GM04504 (cell line): Measurements from ENCODE around the gene IGF2BP1.
"Not testable (repeated sequence)": the region's sequence is repeated elsewhere in the genome, so short reads cannot be mapped to it uniquely, and the experiment has no call there.

ENCODE experiments used
- DNase-seq: peaks from one replicate; pipeline ENCODE4 v3.0.0-alpha.2; 2012; ENCODE audit warnings: low read depth

Gene IGF2BP1

GRCh38 chr17:49054342-49055092 lies 57.3 kb downstream of the IGF2BP1 start:
- no peak for DNase-seq

- DNase-seq, result no peak
These were observed 58.2 kb downstream of the IGF2BP1 start for GRCh38 chr17:49055181-49055927.

- no peak for DNase-seq
These were observed 64.3 kb downstream of the IGF2BP1 start for GRCh38 chr17:49061524-49061943.

GRCh38 chr17:49063652-49064051 lies 66.5 kb downstream of the IGF2BP1 start:
- DNase-seq, result no peak

- DNase-seq, result no peak
These were observed 70.0 kb downstream of the IGF2BP1 start for GRCh38 chr17:49067163-49067562.

GRCh38 chr17:49069585-49070273 lies 72.5 kb downstream of the IGF2BP1 start:
- no peak for DNase-seq

GRCh38 chr17:49071106-49071505 lies 73.9 kb downstream of the IGF2BP1 start:
- DNase-seq, result no peak

GRCh38 chr17:49074851-49075540 lies 77.8 kb downstream of the IGF2BP1 start:
- DNase-seq, result no peak

- peak; percentile 29 for DNase-seq
These were observed 79.6 kb downstream of the IGF2BP1 start for GRCh38 chr17:49076573-49077384.

GRCh38 chr17:49078248-49078647 lies 81.1 kb downstream of the IGF2BP1 start:
- no peak for DNase-seq

- DNase-seq, result no peak
These were observed 82.9 kb downstream of the IGF2BP1 start for GRCh38 chr17:49079840-49080663.

GRCh38 chr17:49082231-49082630 lies 85.0 kb downstream of the IGF2BP1 start:
- no peak for DNase-seq

GRCh38 chr17:49085046-49085445 lies 87.9 kb downstream of the IGF2BP1 start:
- DNase-seq, result not testable (repeated sequence)

GRCh38 chr17:49085565-49086315 lies 88.6 kb downstream of the IGF2BP1 start:
- DNase-seq, result no peak

- no peak for DNase-seq
These were observed 89.1 kb downstream of the IGF2BP1 start for GRCh38 chr17:49086316-49086605.

- no peak for DNase-seq
These were observed 89.5 kb downstream of the IGF2BP1 start for GRCh38 chr17:49086649-49087048.

- DNase-seq, result no peak
These were observed 91.9 kb downstream of the IGF2BP1 start for GRCh38 chr17:49089094-49089493.

GRCh38 chr17:49090878-49091594 lies 93.9 kb downstream of the IGF2BP1 start:
- no peak for DNase-seq

GRCh38 chr17:49093131-49093530 lies 95.9 kb downstream of the IGF2BP1 start:
- no peak for DNase-seq
